ENCODE data around the gene RIPK1. TPM values are rescaled to one million over a fixed set of nuclear protein-coding genes. Genes with fewer than 3 reads are reported as not detected.

RIPK1 gene
- total and polyA plus RNA-seq, 9 of the 15 experiments (the other 6 are each of a cell fraction or from before 2014, with no cell fraction given): 3.8 to 24.9 (median 17.7) TPM

DNA sequence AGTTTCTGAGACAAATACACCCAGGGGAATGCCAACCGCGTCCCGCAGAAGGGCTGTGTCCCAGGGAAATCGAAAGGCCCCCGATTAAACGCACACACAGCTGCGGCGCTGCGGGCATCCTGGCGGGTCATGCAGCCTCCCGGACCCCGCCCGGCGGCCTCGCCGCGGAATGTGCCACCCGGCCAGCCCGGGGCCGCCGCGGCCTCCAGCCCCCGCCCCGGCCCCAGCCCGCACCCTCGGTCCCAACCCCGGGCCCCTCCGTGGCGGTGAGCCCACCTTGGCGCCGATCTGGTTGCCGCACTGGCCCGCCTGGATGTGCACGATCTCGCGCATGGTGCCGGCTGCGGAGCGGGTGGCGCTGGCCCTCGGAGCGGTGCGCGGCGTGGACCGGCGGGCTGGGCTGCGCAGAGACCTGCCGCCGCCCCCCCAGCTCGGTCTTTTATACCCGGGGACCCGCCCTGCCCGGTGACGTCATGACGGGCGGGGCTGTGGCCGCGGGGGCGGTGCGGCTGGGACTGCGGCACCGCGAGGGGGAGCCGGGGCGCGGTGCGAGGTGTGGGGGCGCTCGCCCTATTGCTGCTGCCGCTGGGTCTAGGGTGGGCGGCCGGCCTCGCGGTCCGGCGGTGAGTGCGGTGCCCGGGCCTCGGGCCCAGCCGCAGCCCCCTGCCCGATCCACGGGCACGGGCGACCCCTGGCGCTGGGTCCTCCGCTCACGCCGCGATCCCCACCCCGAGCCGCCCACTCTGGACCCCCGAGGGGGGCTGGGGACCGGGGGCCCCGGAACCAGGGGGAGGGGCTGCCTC lies 89.0 kb downstream of the RIPK1 start, which contains the start of gene TUBB2A (continued):
- TF ChIP-seq, protein P1, sequence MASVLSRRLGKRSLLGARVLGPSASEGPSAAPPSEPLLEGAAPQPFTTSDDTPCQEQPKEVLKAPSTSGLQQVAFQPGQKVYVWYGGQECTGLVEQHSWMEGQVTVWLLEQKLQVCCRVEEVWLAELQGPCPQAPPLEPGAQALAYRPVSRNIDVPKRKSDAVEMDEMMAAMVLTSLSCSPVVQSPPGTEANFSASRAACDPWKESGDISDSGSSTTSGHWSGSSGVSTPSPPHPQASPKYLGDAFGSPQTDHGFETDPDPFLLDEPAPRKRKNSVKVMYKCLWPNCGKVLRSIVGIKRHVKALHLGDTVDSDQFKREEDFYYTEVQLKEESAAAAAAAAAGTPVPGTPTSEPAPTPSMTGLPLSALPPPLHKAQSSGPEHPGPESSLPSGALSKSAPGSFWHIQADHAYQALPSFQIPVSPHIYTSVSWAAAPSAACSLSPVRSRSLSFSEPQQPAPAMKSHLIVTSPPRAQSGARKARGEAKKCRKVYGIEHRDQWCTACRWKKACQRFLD (CRISPR knock-in tag; IDR thresholded peaks at IDR 0.05): peak; percentile 72
- no peak; the same call in 1 of the 2 replicates for TF ChIP-seq EP400 (IDR thresholded peaks at IDR 0.05)
- TF ChIP-seq, protein P2, sequence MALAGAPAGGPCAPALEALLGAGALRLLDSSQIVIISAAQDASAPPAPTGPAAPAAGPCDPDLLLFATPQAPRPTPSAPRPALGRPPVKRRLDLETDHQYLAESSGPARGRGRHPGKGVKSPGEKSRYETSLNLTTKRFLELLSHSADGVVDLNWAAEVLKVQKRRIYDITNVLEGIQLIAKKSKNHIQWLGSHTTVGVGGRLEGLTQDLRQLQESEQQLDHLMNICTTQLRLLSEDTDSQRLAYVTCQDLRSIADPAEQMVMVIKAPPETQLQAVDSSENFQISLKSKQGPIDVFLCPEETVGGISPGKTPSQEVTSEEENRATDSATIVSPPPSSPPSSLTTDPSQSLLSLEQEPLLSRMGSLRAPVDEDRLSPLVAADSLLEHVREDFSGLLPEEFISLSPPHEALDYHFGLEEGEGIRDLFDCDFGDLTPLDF (CRISPR knock-in tag; IDR thresholded peaks at IDR 0.05): peak; percentile 53
- TF ChIP-seq TEAD1 (CRISPR knock-in tag; IDR thresholded peaks at IDR 0.05): peak in 1 of 2 experiments; percentile 71; a peak in 2 of 4 replicates
- TF ChIP-seq ELF2 (CRISPR knock-in tag; IDR thresholded peaks at IDR 0.05): no peak
- no peak for TF ChIP-seq ZNF324 (CRISPR knock-in tag; IDR thresholded peaks at IDR 0.05)
- TF ChIP-seq, protein P3, sequence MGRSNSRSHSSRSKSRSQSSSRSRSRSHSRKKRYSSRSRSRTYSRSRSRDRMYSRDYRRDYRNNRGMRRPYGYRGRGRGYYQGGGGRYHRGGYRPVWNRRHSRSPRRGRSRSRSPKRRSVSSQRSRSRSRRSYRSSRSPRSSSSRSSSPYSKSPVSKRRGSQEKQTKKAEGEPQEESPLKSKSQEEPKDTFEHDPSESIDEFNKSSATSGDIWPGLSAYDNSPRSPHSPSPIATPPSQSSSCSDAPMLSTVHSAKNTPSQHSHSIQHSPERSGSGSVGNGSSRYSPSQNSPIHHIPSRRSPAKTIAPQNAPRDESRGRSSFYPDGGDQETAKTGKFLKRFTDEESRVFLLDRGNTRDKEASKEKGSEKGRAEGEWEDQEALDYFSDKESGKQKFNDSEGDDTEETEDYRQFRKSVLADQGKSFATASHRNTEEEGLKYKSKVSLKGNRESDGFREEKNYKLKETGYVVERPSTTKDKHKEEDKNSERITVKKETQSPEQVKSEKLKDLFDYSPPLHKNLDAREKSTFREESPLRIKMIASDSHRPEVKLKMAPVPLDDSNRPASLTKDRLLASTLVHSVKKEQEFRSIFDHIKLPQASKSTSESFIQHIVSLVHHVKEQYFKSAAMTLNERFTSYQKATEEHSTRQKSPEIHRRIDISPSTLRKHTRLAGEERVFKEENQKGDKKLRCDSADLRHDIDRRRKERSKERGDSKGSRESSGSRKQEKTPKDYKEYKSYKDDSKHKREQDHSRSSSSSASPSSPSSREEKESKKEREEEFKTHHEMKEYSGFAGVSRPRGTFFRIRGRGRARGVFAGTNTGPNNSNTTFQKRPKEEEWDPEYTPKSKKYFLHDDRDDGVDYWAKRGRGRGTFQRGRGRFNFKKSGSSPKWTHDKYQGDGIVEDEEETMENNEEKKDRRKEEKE (IDR thresholded peaks at IDR 0.05; ENCODE audit: borderline replicate concordance in 1 of 2, control insufficient read depth in 1 of 2, low read depth in 2 of 2, low read length in 1 of 2): 0 out of 4 replicates have a peak, but pooled peaks of 1 of the 2 experiments have one; percentile 24
- no peak for TF ChIP-seq RBM39 (optimal IDR thresholded peaks at IDR 0.05; ENCODE audit: low read depth, low read length)
- TF ChIP-seq FOXK2 (conservative IDR thresholded peaks at IDR 0.05 in 1 of 2, IDR thresholded peaks at IDR 0.05 in 1 of 2; ENCODE audit: low read depth in 2 of 2): no peak
- TF ChIP-seq SMARCA5 (IDR thresholded peaks at IDR 0.05): no peak
- TF ChIP-seq, protein P4, sequence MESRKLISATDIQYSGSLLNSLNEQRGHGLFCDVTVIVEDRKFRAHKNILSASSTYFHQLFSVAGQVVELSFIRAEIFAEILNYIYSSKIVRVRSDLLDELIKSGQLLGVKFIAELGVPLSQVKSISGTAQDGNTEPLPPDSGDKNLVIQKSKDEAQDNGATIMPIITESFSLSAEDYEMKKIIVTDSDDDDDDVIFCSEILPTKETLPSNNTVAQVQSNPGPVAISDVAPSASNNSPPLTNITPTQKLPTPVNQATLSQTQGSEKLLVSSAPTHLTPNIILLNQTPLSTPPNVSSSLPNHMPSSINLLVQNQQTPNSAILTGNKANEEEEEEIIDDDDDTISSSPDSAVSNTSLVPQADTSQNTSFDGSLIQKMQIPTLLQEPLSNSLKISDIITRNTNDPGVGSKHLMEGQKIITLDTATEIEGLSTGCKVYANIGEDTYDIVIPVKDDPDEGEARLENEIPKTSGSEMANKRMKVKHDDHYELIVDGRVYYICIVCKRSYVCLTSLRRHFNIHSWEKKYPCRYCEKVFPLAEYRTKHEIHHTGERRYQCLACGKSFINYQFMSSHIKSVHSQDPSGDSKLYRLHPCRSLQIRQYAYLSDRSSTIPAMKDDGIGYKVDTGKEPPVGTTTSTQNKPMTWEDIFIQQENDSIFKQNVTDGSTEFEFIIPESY (CRISPR knock-in tag; IDR thresholded peaks at IDR 0.05): peak; percentile 86
- no peak for TF ChIP-seq FOXA3 (CRISPR knock-in tag; conservative IDR thresholded peaks at IDR 0.05 in 1 of 2, IDR thresholded peaks at IDR 0.05 in 1 of 2)
- TF ChIP-seq, protein P5, sequence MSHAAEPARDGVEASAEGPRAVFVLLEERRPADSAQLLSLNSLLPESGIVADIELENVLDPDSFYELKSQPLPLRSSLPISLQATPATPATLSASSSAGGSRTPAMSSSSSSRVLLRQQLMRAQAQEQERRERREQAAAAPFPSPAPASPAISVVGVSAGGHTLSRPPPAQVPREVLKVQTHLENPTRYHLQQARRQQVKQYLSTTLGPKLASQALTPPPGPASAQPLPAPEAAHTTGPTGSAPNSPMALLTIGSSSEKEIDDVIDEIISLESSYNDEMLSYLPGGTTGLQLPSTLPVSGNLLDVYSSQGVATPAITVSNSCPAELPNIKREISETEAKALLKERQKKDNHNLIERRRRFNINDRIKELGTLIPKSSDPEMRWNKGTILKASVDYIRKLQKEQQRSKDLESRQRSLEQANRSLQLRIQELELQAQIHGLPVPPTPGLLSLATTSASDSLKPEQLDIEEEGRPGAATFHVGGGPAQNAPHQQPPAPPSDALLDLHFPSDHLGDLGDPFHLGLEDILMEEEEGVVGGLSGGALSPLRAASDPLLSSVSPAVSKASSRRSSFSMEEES (CRISPR knock-in tag; IDR thresholded peaks at IDR 0.05): no peak
- TF ChIP-seq ZNF174 (CRISPR knock-in tag; IDR thresholded peaks at IDR 0.05): no peak
